Keratinocyte (primary cell): ENCODE results near the gene CRIM1. TPM values are rescaled to one million over a fixed set of nuclear protein-coding genes. Genes with fewer than 3 reads are reported as not detected.

Source experiments
- DNase-seq: peaks from one replicate; pipeline ENCODE4 v3.0.0-alpha.2; 2011; ENCODE audit warnings: low read depth, missing footprints, low spot score
- FAIRE-seq: peaks from 2 replicates; lab custom pipeline; 2011; peaks lifted over from hg19 to GRCh38; lab: Jason Lieb, UNC
- H2AFZ ChIP-seq: 2 replicates; pipeline ENCODE4 v1.6.0; 2012; ENCODE audit warnings: low read length, control low read depth, inconsistent platforms; ENCODE audit not compliant: control insufficient read depth
- H3K27ac ChIP-seq: 2 replicates; pipeline ENCODE4 v1.5.1; 2011; ENCODE audit warnings: low read length; ENCODE audit not compliant: control insufficient read depth, insufficient read depth
- H3K27me3 ChIP-seq: 3 replicates; pipeline ENCODE4 v1.6.0; 2011; ENCODE audit warnings: low read length; ENCODE audit not compliant: control insufficient read depth, insufficient read depth; ENCODE audit errors: extremely low read depth
- H3K36me3 ChIP-seq, 2 experiments: 2 replicates in 1 of 2; 3 replicates in 1 of 2; pipeline ENCODE4 v1.5.1; 2011; ENCODE audit warnings: low read length in 2 of 2, mild to moderate bottlenecking in 1 of 2; ENCODE audit not compliant: control insufficient read depth in 2 of 2, insufficient read depth in 2 of 2; ENCODE audit errors: extremely low read depth in 1 of 2
- H3K4me1 ChIP-seq: 3 replicates; pipeline ENCODE4 v1.5.1; 2011; ENCODE audit warnings: low read length; ENCODE audit not compliant: control insufficient read depth, insufficient read depth; ENCODE audit errors: extremely low read depth
- H3K4me2 ChIP-seq: 3 replicates; pipeline ENCODE4 v1.6.0; 2011; ENCODE audit warnings: low read depth, low read length; ENCODE audit not compliant: control insufficient read depth, insufficient read depth; ENCODE audit errors: extremely low read depth
- H3K4me3 ChIP-seq, 3 experiments: fragments of 200-600 bp in 1 of 3; sonication (generic) in 1 of 3; 2 replicates in 2 of 3; 3 replicates in 1 of 3; pipeline ENCODE4 v1.5.1; 2011 to 2016; ENCODE audit warnings: low read length in 3 of 3, mild to moderate bottlenecking in 3 of 3, control low read depth in 2 of 3, inconsistent platforms in 1 of 3, low read depth in 1 of 3, mixed read lengths in 1 of 3, mixed run types in 1 of 3, moderate library complexity in 1 of 3; ENCODE audit not compliant: control insufficient read depth in 2 of 3, insufficient read depth in 2 of 3; ENCODE audit errors: extremely low read depth in 1 of 3
- H3K79me2 ChIP-seq: 2 replicates; pipeline ENCODE4 v1.6.0; 2012; ENCODE audit warnings: low read length; ENCODE audit not compliant: control insufficient read depth, insufficient read depth
- H3K9ac ChIP-seq: 3 replicates; pipeline ENCODE4 v1.6.0; 2011; ENCODE audit warnings: low read length; ENCODE audit not compliant: control insufficient read depth, insufficient read depth; ENCODE audit errors: extremely low read depth
- H3K9me1 ChIP-seq: 3 replicates; pipeline ENCODE4 v1.6.0; 2011; ENCODE audit warnings: low read length; ENCODE audit not compliant: control insufficient read depth, insufficient read depth; ENCODE audit errors: extremely low read depth
- H3K9me3 ChIP-seq: 2 replicates; pipeline ENCODE4 v1.5.1; 2012; ENCODE audit warnings: low read depth, low read length; ENCODE audit not compliant: control insufficient read depth
- H4K20me1 ChIP-seq: 3 replicates; pipeline ENCODE4 v1.6.0; 2011; ENCODE audit warnings: low read length; ENCODE audit not compliant: control insufficient read depth, insufficient read depth; ENCODE audit errors: extremely low read depth
- EZH2 ChIP-seq: IDR thresholded peaks from one replicate; pipeline ENCODE4 v1.6.1; 2012; ENCODE audit warnings: inconsistent platforms, mild to moderate bottlenecking, low read length, moderate library complexity
- dilution Hi-C: fragments of 300-500 bp; cut with MboI; formaldehyde crosslinking; loops from one replicate; pipeline ENCODE4 v1.7.0; 2020; ENCODE audit warnings: low sequenced_read_pairs; ENCODE audit not compliant: extremely low pct_ligation_motif_present
- polyA plus RNA-seq, 5 experiments: library from polyadenylated mRNA; depleted of rRNA in 3 of 5; stranded (reverse) in 3 of 5; stranded (forward) in 1 of 5; unstranded in 1 of 5; fragments of >200 nt; gene quantifications; 1 replicate in 1 of 5; 2 replicates in 3 of 5; 3 replicates in 1 of 5; pipeline versions ENCODE4 v1.2.1 to v1.2.3, GENCODE V29; 2011 to 2012; ENCODE audit warnings: missing spikeins in 2 of 5, low read depth in 1 of 5, low replicate concordance in 1 of 5
- TF ChIP-seq, protein P1 (sequence below), 3 experiments: IDR thresholded peaks in 1 of 3; conservative IDR thresholded peaks in 1 of 3; optimal IDR thresholded peaks in 1 of 3; 2 replicates in 2 of 3; 3 replicates in 1 of 3; pipeline versions ENCODE3 to v1.5.1; 2011; ENCODE audit warnings: low read length in 3 of 3, mild to moderate bottlenecking in 3 of 3, moderate library complexity in 2 of 3, control low read depth in 1 of 3, inconsistent platforms in 1 of 3; ENCODE audit not compliant: insufficient read depth in 2 of 3; ENCODE audit errors: extremely low read depth in 1 of 3

CRIM1 gene
- polyA plus RNA-seq, 1 donor (not counting 4 experiments of a cell fraction or from before 2014, with no cell fraction given), result 98.3 TPM

DNA sequence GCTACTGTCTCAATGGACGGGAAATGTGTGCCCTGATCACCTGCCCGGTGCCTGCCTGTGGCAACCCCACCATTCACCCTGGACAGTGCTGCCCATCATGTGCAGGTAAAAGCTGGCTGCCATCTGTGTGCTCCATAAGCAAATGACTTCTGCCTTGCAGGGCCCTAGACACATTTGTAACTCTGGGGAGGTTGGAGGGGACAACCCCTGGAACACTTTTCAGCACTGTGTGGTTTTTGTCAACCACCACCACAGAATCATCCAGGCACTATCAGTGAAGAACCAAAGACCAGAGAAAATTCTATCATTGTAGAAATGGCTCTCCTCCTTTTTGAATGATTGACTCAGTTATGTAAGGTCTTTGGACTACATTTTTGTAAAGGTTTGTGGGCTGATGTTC, 158.1 kb downstream of the CRIM1 start:
- no peaks in the 10 kb centered on the region for H3K9me3 ChIP-seq
- no peak overlapping the region for H3K9ac ChIP-seq
- H3K4me3 ChIP-seq, result no peak overlapping the region
- no peaks in the 10 kb centered on the region for H3K4me1 ChIP-seq
- H3K27ac ChIP-seq, result no peak overlapping the region
- no peak for DNase-seq
- no peak overlapping the region for H2AFZ ChIP-seq
- H3K4me2 ChIP-seq, result no peak overlapping the region
- peaks cover 3% of the 10 kb centered on the region for H3K79me2 ChIP-seq
- dilution Hi-C loops, result no loop called here
- no peaks in the 10 kb centered on the region for H3K27me3 ChIP-seq
- peaks cover 36 to 55% of the 10 kb centered on the region in 2 experiments for H3K36me3 ChIP-seq
- TF ChIP-seq, protein P1, sequence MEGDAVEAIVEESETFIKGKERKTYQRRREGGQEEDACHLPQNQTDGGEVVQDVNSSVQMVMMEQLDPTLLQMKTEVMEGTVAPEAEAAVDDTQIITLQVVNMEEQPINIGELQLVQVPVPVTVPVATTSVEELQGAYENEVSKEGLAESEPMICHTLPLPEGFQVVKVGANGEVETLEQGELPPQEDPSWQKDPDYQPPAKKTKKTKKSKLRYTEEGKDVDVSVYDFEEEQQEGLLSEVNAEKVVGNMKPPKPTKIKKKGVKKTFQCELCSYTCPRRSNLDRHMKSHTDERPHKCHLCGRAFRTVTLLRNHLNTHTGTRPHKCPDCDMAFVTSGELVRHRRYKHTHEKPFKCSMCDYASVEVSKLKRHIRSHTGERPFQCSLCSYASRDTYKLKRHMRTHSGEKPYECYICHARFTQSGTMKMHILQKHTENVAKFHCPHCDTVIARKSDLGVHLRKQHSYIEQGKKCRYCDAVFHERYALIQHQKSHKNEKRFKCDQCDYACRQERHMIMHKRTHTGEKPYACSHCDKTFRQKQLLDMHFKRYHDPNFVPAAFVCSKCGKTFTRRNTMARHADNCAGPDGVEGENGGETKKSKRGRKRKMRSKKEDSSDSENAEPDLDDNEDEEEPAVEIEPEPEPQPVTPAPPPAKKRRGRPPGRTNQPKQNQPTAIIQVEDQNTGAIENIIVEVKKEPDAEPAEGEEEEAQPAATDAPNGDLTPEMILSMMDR (optimal IDR thresholded peaks at IDR 0.05 in 1 of 3, IDR thresholded peaks at IDR 0.05 in 1 of 3, conservative IDR thresholded peaks at IDR 0.05 in 1 of 3; ENCODE audit: extremely low read depth in 1 of 3, insufficient read depth in 2 of 3, low read length in 3 of 3), result no peak
- no peak for TF ChIP-seq EZH2
- no peaks in the 10 kb centered on the region for H4K20me1 ChIP-seq
- H3K9me1 ChIP-seq, result no peaks in the 10 kb centered on the region
- no peak for FAIRE-seq

DNA sequence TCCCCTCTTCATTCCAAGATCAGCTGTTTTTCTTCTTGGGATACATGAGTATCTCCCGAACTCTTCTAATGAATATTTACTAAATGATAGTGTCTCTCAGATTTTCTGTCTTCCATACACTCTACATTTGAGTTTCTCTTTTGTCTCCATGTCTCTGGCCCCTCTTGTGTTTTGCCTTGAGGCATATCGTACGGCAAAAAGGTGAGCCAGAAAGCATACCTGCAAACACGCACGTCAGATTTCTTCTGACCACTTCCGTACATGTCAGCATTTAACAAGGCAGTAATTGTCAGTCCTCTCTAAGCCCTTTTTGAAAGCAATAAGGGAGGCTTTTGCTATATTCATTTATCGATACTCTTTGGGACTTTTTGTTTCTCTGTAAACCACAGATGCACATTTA, 160.0 kb downstream of the CRIM1 start:
- no peaks in the 10 kb centered on the region for H4K20me1 ChIP-seq
- no peak for DNase-seq
- dilution Hi-C loops, result no loop called here
- no peak overlapping the region for H3K4me2 ChIP-seq
- no peaks in the 10 kb centered on the region for H3K9me3 ChIP-seq
- no peaks in the 10 kb centered on the region for H3K9me1 ChIP-seq
- no peaks in the 10 kb centered on the region for H3K4me1 ChIP-seq
- no peak overlapping the region for H3K27ac ChIP-seq
- H3K9ac ChIP-seq, result no peak overlapping the region
- TF ChIP-seq EZH2, result no peak
- TF ChIP-seq, protein P1 (optimal IDR thresholded peaks at IDR 0.05 in 1 of 3, IDR thresholded peaks at IDR 0.05 in 1 of 3, conservative IDR thresholded peaks at IDR 0.05 in 1 of 3; ENCODE audit: extremely low read depth in 1 of 3, insufficient read depth in 2 of 3, low read length in 3 of 3), result no peak
- peaks cover 40 to 50% of the 10 kb centered on the region in 2 experiments for H3K36me3 ChIP-seq
- FAIRE-seq, result no peak
- H3K79me2 ChIP-seq, result no peaks in the 10 kb centered on the region
- no peak overlapping the region for H2AFZ ChIP-seq
- H3K4me3 ChIP-seq, result no peak overlapping the region
- no peaks in the 10 kb centered on the region for H3K27me3 ChIP-seq
